HCT116 (cell line): Measurements from ENCODE around the gene GRIA1.

Experiments
- CEBPB ChIP-seq: IDR thresholded peaks from 2 replicates; pipeline ENCODE4 v1.6.1; 2012; ENCODE audit warnings: low read depth
- EZH2 ChIP-seq: fragments of 200-600 bp; sonication (generic); IDR thresholded peaks from 2 replicates; pipeline ENCODE4 v1.6.1; 2017; ENCODE audit warnings: antibody characterized with exemption, mixed run types
- POLR2A ChIP-seq: IDR thresholded peaks from 2 replicates; pipeline ENCODE4 v1.7.0; 2011; ENCODE audit warnings: borderline replicate concordance; ENCODE audit not compliant: insufficient read depth, insufficient read length; ENCODE audit errors: extremely low read depth
- RAD21 ChIP-seq: IDR thresholded peaks from 2 replicates; pipeline ENCODE4 v1.6.1; 2012; ENCODE audit warnings: low read depth, mild to moderate bottlenecking
- SRF ChIP-seq: IDR thresholded peaks from 2 replicates; pipeline ENCODE4 v1.6.1; 2012; ENCODE audit warnings: low read depth
- TF ChIP-seq, protein P1 (sequence below), 3 experiments: fragments of 200-600 bp in 1 of 3; sonication (generic) in 1 of 3; IDR thresholded peaks in 2 of 3; conservative IDR thresholded peaks in 1 of 3; 2 replicates each; pipeline ENCODE4 v1.5.1; 2012 to 2017; ENCODE audit warnings: low read depth in 2 of 3, low read length in 2 of 3, antibody characterized with exemption in 1 of 3, borderline replicate concordance in 1 of 3, control low read depth in 1 of 3, mild to moderate bottlenecking in 1 of 3, mixed read lengths in 1 of 3, mixed run types in 1 of 3, moderate library complexity in 1 of 3; ENCODE audit not compliant: insufficient read depth in 1 of 3

DNA sequence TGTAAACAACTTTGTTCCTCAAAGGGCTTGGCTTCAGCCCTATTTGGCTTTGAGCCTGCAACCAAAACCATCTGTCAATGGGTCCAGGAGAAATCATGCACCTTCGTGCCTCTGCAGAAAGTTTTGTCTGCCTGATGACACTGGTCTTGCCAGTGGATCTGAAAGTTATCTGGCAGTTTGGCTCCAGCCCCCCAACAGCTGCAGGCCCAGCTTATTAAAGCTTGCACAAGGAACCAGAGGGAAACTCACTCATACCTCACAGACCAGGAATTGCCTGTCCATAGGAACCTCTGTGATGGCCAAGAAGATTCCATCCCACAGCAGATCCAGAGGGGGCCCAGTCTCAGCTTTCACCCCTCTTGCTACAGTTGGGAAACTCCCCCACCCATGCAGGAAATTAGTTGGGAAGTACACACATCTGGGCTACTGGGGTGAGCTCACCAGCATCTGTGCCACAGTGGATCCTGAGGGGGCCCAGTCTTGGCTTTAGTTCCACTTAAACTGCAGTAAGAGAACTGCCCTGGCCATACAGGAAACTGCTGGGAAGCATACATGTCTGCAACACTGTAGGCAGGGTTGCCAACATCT lies 265.5 kb downstream of the GRIA1 start:
- TF ChIP-seq, protein P1, sequence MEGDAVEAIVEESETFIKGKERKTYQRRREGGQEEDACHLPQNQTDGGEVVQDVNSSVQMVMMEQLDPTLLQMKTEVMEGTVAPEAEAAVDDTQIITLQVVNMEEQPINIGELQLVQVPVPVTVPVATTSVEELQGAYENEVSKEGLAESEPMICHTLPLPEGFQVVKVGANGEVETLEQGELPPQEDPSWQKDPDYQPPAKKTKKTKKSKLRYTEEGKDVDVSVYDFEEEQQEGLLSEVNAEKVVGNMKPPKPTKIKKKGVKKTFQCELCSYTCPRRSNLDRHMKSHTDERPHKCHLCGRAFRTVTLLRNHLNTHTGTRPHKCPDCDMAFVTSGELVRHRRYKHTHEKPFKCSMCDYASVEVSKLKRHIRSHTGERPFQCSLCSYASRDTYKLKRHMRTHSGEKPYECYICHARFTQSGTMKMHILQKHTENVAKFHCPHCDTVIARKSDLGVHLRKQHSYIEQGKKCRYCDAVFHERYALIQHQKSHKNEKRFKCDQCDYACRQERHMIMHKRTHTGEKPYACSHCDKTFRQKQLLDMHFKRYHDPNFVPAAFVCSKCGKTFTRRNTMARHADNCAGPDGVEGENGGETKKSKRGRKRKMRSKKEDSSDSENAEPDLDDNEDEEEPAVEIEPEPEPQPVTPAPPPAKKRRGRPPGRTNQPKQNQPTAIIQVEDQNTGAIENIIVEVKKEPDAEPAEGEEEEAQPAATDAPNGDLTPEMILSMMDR (IDR thresholded peaks at IDR 0.05 in 2 of 3, conservative IDR thresholded peaks at IDR 0.05 in 1 of 3; ENCODE audit: borderline replicate concordance in 1 of 3, insufficient read depth in 1 of 3, low read depth in 2 of 3, low read length in 2 of 3), result no peak
- TF ChIP-seq EZH2 (no peak), SRF (no peak), RAD21 (no peak), POLR2A (no peak), CEBPB (no peak)
